ENCODE data around the gene KIF11. TPM values are rescaled to one million over a fixed set of nuclear protein-coding genes. Genes with fewer than 3 reads are reported as not detected.
A peak's percentile ranks its signal among the peaks of the same experiment; 100 is the strongest.
"Not testable (repeated sequence)": the region's sequence is repeated elsewhere in the genome, so short reads cannot be mapped to it uniquely, and the experiment has no call there.

Gene KIF11
- 10 to 100 TPM; 54.2 to 64.1 TPM for total RNA-seq

GRCh38 chr10:92592761-92593618 lies at the start of gene KIF11:
Gene KIF11, plus strand, starts transcription at chr10:92593130. Its CDS starts 246 bp downstream, at chr10:92593376.
- Mint-ChIP-seq H3K36me3 (ENCODE audit: low read depth) (peaks cover 22% of the 10 kb centered on the region), H3K9me3 (no peaks in the 10 kb centered on the region), H3K27ac (peak within 1 kb of the TSS; percentile 100), H3K4me3 (peak within 1 kb of the TSS; percentile 100), H3K27me3 (no peaks in the 10 kb centered on the region), H3K4me1 (peaks cover 26% of the 10 kb centered on the region)
- peak; percentile 87 for ATAC-seq (replicated peaks)

- Mint-ChIP-seq H3K4me1 (peaks cover 20% of the 10 kb centered on the region), H3K27me3 (no peaks in the 10 kb centered on the region), H3K36me3 (ENCODE audit: low read depth) (peaks cover 13% of the 10 kb centered on the region), H3K4me3 (peak overlapping the region; percentile 7), H3K9me3 (no peaks in the 10 kb centered on the region), H3K27ac (peak overlapping the region; percentile 15)
- peak; percentile 75 for ATAC-seq (replicated peaks)
Observed at GRCh38 chr10:92544296-92544695, 48.6 kb upstream of the KIF11 start.

DNA sequence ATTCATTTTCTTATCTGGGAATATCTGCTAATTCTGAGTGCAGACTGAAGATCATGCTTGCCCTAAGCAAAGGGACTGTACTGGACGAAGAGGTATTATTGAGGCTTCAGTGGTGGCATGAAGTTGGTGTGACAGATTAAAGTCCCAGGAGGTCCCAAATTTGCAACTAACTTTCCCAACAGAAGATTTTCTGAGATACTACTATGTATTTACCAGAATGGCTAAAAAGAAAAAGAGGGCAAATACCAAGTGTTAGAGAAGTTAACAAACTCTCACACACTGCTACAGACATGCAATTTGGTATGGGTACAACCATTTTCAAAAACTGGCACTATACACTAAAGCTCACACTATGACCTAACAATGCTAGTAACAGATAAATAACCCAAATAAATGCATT lies 47.4 kb upstream of the KIF11 start:
- no peaks in the 10 kb centered on the region for H3K9me3 Mint-ChIP-seq
- no peak for ATAC-seq (replicated peaks)
- H3K27ac Mint-ChIP-seq, result no peak overlapping the region
- no peaks in the 10 kb centered on the region for H3K27me3 Mint-ChIP-seq
- no peak overlapping the region for H3K4me3 Mint-ChIP-seq
- H3K4me1 Mint-ChIP-seq, result peaks cover 20% of the 10 kb centered on the region
- H3K36me3 Mint-ChIP-seq (ENCODE audit: low read depth), result peaks cover 18% of the 10 kb centered on the region

- no peak for ATAC-seq (replicated peaks)
- Mint-ChIP-seq H3K4me1 (peaks cover 16% of the 10 kb centered on the region), H3K27me3 (no peaks in the 10 kb centered on the region), H3K4me3 (no peak overlapping the region), H3K36me3 (ENCODE audit: low read depth) (peaks cover 35% of the 10 kb centered on the region), H3K9me3 (no peaks in the 10 kb centered on the region), H3K27ac (no peak overlapping the region)
Observed at GRCh38 chr10:92547676-92548075, 45.3 kb upstream of the KIF11 start.

DNA sequence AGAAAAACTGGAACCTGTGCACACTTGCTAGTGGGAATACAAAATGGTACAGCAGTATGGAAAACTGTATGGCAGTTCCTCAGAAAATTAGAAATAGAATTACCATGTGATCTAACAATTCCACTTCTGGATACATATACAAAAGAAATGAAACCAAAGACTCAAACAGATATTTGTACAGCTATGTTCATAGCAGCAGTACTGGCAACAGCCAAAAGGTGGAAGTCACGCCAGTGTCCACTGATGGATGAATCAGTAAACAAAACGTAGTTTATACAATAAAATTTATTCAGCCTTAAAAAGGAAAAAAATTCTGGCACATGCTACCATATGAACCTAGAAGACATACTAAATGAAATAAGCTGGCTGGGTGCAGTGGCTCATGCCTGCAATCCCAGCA lies 42.0 kb upstream of the KIF11 start:
- H3K36me3 Mint-ChIP-seq (ENCODE audit: low read depth), result peaks cover 61% of the 10 kb centered on the region
- ATAC-seq (replicated peaks), result no peak
- H3K27ac Mint-ChIP-seq, result no peak overlapping the region
- H3K9me3 Mint-ChIP-seq, result no peaks in the 10 kb centered on the region
- no peaks in the 10 kb centered on the region for H3K27me3 Mint-ChIP-seq
- no peaks in the 10 kb centered on the region for H3K4me1 Mint-ChIP-seq
- no peak overlapping the region for H3K4me3 Mint-ChIP-seq

DNA sequence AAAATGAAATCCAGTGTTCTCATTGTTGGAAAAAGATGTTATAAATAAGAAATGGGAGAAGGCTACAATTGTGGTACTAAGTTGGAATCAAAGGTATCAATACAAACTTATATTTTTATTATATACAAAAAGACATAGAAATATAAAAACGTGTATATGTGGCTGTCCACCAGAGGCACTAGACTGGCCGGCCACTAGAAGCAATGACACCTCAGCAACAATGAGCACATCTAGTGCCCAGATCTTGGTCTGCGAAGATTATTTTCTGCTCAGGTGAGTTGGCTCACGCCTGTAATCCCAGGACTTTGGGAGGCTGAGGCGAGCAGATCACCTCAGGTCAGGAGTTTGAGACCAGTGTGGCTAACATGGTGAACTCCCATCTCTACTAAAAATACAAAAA lies 40.6 kb upstream of the KIF11 start:
- Mint-ChIP-seq H3K36me3 (ENCODE audit: low read depth) (peaks cover 73% of the 10 kb centered on the region), H3K27me3 (no peaks in the 10 kb centered on the region), H3K4me3 (no peak overlapping the region), H3K9me3 (no peaks in the 10 kb centered on the region), H3K27ac (no peak overlapping the region), H3K4me1 (no peaks in the 10 kb centered on the region)
- ATAC-seq (replicated peaks), result no peak

GRCh38 chr10:92553959-92554358 lies 39.0 kb upstream of the KIF11 start:
- Mint-ChIP-seq H3K4me1 (no peaks in the 10 kb centered on the region), H3K36me3 (ENCODE audit: low read depth) (peaks cover 82% of the 10 kb centered on the region)

GRCh38 chr10:92559046-92559445 lies 33.9 kb upstream of the KIF11 start:
- Mint-ChIP-seq H3K4me1 (peaks cover 13% of the 10 kb centered on the region), H3K27ac (no peak overlapping the region), H3K9me3 (peaks cover 8% of the 10 kb centered on the region), H3K4me3 (no peak overlapping the region), H3K36me3 (ENCODE audit: low read depth) (peaks cover 81% of the 10 kb centered on the region), H3K27me3 (no peaks in the 10 kb centered on the region)
- no peak for ATAC-seq (replicated peaks)

More at GRCh38 chr10:92553959-92554358, 39.0 kb upstream of the KIF11 start:
- Mint-ChIP-seq H3K9me3 (no peaks in the 10 kb centered on the region), H3K27ac (no peak overlapping the region), H3K27me3 (no peaks in the 10 kb centered on the region), H3K4me3 (no peak overlapping the region)
- no peak for ATAC-seq (replicated peaks)

DNA sequence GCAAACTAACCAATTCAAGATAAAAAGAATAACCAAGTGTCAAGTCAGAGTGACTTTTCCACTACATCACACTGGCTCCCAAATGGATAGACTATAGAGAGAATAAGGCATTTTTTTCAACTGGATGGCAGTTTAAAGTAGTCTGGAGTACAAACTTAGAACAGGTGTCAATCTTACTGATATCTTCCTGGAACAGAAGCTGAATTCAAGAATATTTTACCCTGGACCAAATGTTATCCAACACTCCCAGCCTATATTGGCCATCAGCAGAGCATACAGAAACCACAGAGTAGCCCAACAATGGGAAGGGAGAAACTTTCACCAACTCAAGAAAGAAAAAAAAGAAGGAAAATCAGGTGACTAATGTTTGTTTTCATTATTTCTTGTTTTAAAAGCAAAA lies 30.5 kb upstream of the KIF11 start:
- ATAC-seq (replicated peaks), result no peak
- H3K4me1 Mint-ChIP-seq, result peaks cover 21% of the 10 kb centered on the region
- H3K9me3 Mint-ChIP-seq, result peaks cover 8% of the 10 kb centered on the region
- no peaks in the 10 kb centered on the region for H3K27me3 Mint-ChIP-seq
- no peak overlapping the region for H3K4me3 Mint-ChIP-seq
- H3K36me3 Mint-ChIP-seq (ENCODE audit: low read depth), result peaks cover 61% of the 10 kb centered on the region
- peak overlapping the region; percentile 26 for H3K27ac Mint-ChIP-seq

DNA sequence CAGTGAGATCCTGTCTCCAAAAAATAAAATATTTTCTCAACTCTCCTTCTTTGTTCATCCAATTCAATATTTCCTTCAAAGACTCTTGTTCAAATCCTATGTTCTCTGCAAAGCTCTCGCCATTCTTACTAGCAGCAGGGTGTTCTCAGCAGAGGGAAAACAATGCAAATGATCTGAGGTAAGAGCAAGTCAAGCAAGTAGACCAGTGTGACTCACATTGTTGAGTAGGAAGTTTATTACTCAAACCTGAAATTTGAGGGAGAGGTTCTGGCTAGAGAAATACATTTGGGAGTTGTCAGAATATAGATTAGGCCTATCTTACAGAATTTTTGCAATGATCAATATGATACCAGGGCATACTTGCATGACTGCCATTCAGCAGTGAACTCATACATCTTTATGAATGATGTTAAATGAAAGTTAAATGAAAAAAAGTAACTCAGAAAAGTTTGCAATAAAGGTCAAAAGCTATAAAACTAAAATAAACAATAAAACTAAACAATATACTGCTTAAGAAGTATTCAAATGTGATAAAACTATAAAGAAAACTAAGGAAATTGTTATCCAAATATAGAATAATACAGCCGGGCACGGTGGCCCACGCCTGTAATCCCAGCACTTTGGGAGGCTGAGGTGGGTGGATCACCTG lies 24.9 kb upstream of the KIF11 start:
- Mint-ChIP-seq H3K4me3 (no peak overlapping the region), H3K4me1 (peaks cover 33% of the 10 kb centered on the region), H3K27ac (no peak overlapping the region), H3K9me3 (no peaks in the 10 kb centered on the region), H3K36me3 (ENCODE audit: low read depth) (peaks cover 18% of the 10 kb centered on the region), H3K27me3 (no peaks in the 10 kb centered on the region)
- ATAC-seq (replicated peaks), result peak; percentile 96

DNA sequence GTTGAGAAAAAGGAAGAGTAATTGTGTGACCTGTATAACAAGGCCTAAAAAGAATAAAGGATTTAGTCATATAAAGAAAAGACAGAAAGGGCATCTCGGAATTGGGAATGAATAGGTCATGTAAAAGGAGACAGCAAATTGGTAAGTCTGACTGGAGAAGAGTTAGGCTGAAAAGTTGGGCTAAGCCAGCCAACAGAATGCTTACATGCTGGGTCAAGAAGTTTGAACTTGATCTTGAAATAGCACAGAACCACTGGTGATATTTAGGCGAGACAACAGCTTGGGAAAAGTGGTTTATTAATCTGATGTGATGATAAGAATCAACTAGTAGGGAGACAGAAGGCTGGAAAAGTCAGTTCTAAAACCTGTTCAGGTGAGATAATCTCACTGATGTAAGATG lies 23.9 kb upstream of the KIF11 start:
- Mint-ChIP-seq H3K27me3 (no peaks in the 10 kb centered on the region), H3K9me3 (no peaks in the 10 kb centered on the region), H3K4me1 (peaks cover 33% of the 10 kb centered on the region), H3K27ac (peak overlapping the region; percentile 6), H3K4me3 (no peak overlapping the region), H3K36me3 (ENCODE audit: low read depth) (peaks cover 11% of the 10 kb centered on the region)
- ATAC-seq (replicated peaks), result no peak

DNA sequence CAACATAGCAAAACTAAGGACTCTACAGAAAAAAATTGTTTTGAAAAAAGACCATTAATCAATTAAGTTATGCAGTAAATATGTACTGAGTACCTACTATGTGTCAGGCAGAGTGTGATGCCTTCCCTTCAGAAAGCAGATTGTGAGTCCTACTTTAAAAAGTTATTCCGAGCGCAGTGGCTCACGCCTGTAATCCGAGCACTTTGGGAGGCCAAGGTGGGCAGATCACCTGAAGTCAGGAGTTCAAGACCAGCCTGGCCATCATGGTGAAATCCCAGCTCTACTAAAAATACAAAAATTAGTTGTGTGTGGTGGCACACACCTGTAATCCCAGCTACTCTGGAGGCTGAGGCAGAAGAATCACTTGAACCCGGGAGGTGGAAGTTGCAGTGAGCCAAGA lies 23.3 kb upstream of the KIF11 start:
- H3K27ac Mint-ChIP-seq; H3K36me3 Mint-ChIP-seq (ENCODE audit: low read depth): not testable (repeated sequence)

GRCh38 chr10:92571649-92572048 lies 21.3 kb upstream of the KIF11 start:
- Mint-ChIP-seq H3K27me3 (no peaks in the 10 kb centered on the region), H3K4me1 (peaks cover 35% of the 10 kb centered on the region), H3K36me3 (ENCODE audit: low read depth) (no peaks in the 10 kb centered on the region), H3K9me3 (no peaks in the 10 kb centered on the region), H3K4me3 (peak overlapping the region; percentile 78), H3K27ac (no peak overlapping the region)
- ATAC-seq (replicated peaks), result no peak

More for the DNA sequence above, 23.3 kb upstream of the KIF11 start:
- peaks cover 34% of the 10 kb centered on the region for H3K4me1 Mint-ChIP-seq
- ATAC-seq (replicated peaks); H3K9me3 Mint-ChIP-seq; H3K4me3 Mint-ChIP-seq; H3K27me3 Mint-ChIP-seq: not testable (repeated sequence)

- H3K27me3 Mint-ChIP-seq, result no peaks in the 10 kb centered on the region
- H3K9me3 Mint-ChIP-seq, result no peaks in the 10 kb centered on the region
Observed at GRCh38 chr10:92572362-92573090, 20.4 kb upstream of the KIF11 start.

More at GRCh38 chr10:92572362-92573090, 20.4 kb upstream of the KIF11 start:
- Mint-ChIP-seq H3K27ac (peak overlapping the region; percentile 37), H3K4me3 (peak overlapping the region; percentile 78), H3K36me3 (ENCODE audit: low read depth) (no peaks in the 10 kb centered on the region), H3K4me1 (peaks cover 30% of the 10 kb centered on the region)
- no peak for ATAC-seq (replicated peaks)
